Measurements from ENCODE around the gene SYT14. TPM values are rescaled to one million over a fixed set of nuclear protein-coding genes. Genes with fewer than 3 reads are reported as not detected.

The SYT14 gene
- total and polyA plus RNA-seq, 4 experiments from 2014 or later = not detected

DNA sequence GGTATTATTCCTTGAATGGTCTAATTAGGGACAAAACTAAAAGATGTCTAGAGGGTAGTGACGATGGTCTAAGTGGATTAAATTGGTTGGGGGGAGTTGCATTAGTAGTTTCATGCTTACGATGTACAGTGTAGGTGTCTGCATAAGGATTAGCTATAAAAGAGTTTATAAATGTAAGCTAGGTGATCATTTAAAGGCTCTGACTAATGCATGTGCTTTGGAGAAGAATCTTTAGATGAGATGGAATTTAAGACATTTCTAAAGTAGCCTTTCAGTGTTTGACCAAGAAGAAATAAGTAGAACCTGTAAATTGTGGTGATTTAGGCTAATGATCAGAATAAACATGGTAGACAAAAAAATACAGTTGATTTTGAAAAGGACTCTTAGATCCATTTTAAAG is 7.4 kb downstream of the SYT14 start:
- H3K4me3 ChIP-seq (ENCODE audit: low read length in 2 of 2) = no peak overlapping the region
- ChIA-PET POLR2A (ENCODE audit: partially characterized antibody) (no interaction called here), CTCF (ENCODE audit: partially characterized antibody) (interaction anchor here (0.5 kb wide), 1 partner anchor 10 kb away, joined by 3 read pairs; no protein-coding TSS in a partner anchor)
- no peaks in the 10 kb centered on the region for H3K9me3 ChIP-seq (ENCODE audit: control insufficient read depth in 1 of 2, low read length in 2 of 2)
- H3K4me1 Mint-ChIP-seq = no peaks in the 10 kb centered on the region
- peaks cover 0 to 3% (median 0%) of the 10 kb centered on the region in 8 donors for H3K9me3 Mint-ChIP-seq
- peaks cover 19 to 20% of the 10 kb centered on the region in 2 donors for H3K27me3 Mint-ChIP-seq
- intact Hi-C loops (cut with micrococcal nuclease) = no loop called here
- H3K4me3 Mint-ChIP-seq = no peak overlapping the region
- no peak overlapping the region for H3K27ac ChIP-seq (ENCODE audit: low read depth, low read length)
- DNase-seq = no peak
- H3K27me3 ChIP-seq (ENCODE audit: insufficient read depth, low read length) = no peaks in the 10 kb centered on the region
- no peaks in the 10 kb centered on the region for H3K36me3 ChIP-seq (ENCODE audit: insufficient read depth, low read length)
- no peaks in the 10 kb centered on the region for H3K4me1 ChIP-seq (ENCODE audit: insufficient read depth, low read length)
- H3K27ac Mint-ChIP-seq = no peak overlapping the region
- no peaks in the 10 kb centered on the region for H3K36me3 Mint-ChIP-seq

DNA sequence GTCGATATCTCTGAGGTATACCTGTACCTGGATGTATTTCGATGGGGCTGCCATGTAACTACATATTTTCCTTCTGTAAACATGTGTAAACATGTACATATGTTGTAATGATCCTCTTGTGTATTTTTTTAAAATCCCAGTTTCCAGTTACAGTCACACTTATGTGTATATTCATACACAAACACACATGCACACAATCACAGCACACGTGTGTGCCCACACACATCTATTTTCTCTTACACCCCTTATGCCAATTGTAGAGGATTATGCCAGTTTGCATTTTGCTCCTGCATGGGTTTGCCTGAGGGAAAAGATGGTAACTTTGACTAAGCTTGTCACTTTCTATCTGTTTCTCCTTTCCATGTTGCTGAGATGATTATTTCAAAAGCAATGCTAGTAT is 10.1 kb downstream of the SYT14 start:
- Histone ChIP-seq H3K4me3 (ENCODE audit: low read length in 2 of 2) (no peak overlapping the region), H3K27ac (ENCODE audit: low read depth, low read length) (no peak overlapping the region), H3K9me3 (ENCODE audit: control insufficient read depth in 1 of 2, low read length in 2 of 2) (no peaks in the 10 kb centered on the region), H3K36me3 (ENCODE audit: insufficient read depth, low read length) (no peaks in the 10 kb centered on the region), H3K4me1 (ENCODE audit: insufficient read depth, low read length) (no peaks in the 10 kb centered on the region), H3K27me3 (ENCODE audit: insufficient read depth, low read length) (no peaks in the 10 kb centered on the region)
- ChIA-PET POLR2A (ENCODE audit: partially characterized antibody) (no interaction called here), CTCF (ENCODE audit: partially characterized antibody) (no interaction called here)
- Mint-ChIP-seq H3K36me3 (no peaks in the 10 kb centered on the region), H3K4me3 (no peak overlapping the region), H3K27ac (no peak overlapping the region), H3K9me3 (peaks cover 0 to 1% (median 0%) of the 10 kb centered on the region in 8 donors), H3K4me1 (no peaks in the 10 kb centered on the region), H3K27me3 (peaks cover 5 to 7% of the 10 kb centered on the region in 2 donors)
- no peak for DNase-seq
- intact Hi-C loops (cut with micrococcal nuclease) = no loop called here

DNA sequence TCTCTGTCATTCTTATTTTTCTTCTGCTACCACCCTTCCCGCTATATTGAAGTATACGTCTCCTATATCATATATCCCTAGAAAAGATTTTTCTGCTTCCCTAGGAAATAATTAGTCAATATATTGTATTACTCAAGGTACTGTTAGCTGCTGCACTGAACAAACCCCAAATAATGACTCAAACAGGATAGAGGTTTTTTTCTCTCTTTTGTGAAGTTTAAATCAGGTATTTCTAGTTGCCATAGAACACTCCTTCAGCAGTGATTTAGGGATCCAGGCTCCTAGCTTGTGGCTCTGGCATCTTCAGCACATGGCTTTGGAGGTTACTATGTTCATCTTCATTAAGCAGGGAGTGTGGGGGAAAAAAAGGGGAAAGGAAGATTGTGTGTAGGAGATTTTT is 18.1 kb downstream of the SYT14 start:
- DNase-seq = no peak
- no peaks in the 10 kb centered on the region for H3K36me3 Mint-ChIP-seq
- no peaks in the 10 kb centered on the region for H3K9me3 ChIP-seq (ENCODE audit: control insufficient read depth in 1 of 2, low read length in 2 of 2)

DNA sequence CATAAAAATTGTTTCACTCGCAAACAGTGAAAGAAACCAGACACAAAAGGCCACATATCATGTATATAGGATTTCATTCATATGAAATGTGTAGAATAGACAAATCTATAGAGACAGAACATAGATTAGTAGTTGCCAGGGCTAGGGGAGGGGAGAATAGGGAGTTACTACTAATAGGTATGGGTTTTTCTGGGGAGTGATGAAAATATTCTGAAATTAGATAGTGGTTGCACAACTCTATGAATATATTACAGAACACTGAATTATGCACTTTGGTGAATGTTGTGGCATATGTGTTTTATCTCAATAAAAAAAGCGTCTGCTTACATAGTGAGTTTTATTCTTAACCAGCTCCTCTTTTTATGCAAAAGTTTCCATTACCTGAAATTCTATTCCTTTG is 21.6 kb downstream of the SYT14 start:
- Mint-ChIP-seq H3K27ac (no peak overlapping the region), H3K4me3 (no peak overlapping the region), H3K36me3 (no peaks in the 10 kb centered on the region), H3K9me3 (peaks cover 0 to 2% (median 0%) of the 10 kb centered on the region in 8 donors), H3K27me3 (peaks cover 14 to 15% of the 10 kb centered on the region in 2 donors), H3K4me1 (no peaks in the 10 kb centered on the region)
- ChIA-PET CTCF (ENCODE audit: partially characterized antibody) (no interaction called here), POLR2A (ENCODE audit: partially characterized antibody) (no interaction called here)
- DNase-seq = no peak
- Histone ChIP-seq H3K36me3 (ENCODE audit: insufficient read depth, low read length) (no peaks in the 10 kb centered on the region), H3K4me1 (ENCODE audit: insufficient read depth, low read length) (no peaks in the 10 kb centered on the region), H3K27ac (ENCODE audit: low read depth, low read length) (no peak overlapping the region), H3K27me3 (ENCODE audit: insufficient read depth, low read length) (no peaks in the 10 kb centered on the region), H3K4me3 (ENCODE audit: low read length in 2 of 2) (no peak overlapping the region), H3K9me3 (ENCODE audit: control insufficient read depth in 1 of 2, low read length in 2 of 2) (no peaks in the 10 kb centered on the region)
- intact Hi-C loops (cut with micrococcal nuclease) = no loop called here

More for the DNA sequence above, 18.1 kb downstream of the SYT14 start:
- no peaks in the 10 kb centered on the region for H3K36me3 ChIP-seq (ENCODE audit: insufficient read depth, low read length)
- H3K4me1 ChIP-seq (ENCODE audit: insufficient read depth, low read length) = no peaks in the 10 kb centered on the region
- no peak overlapping the region for H3K4me3 Mint-ChIP-seq
- ChIA-PET CTCF (ENCODE audit: partially characterized antibody) (no interaction called here), POLR2A (ENCODE audit: partially characterized antibody) (no interaction called here)
- no peak overlapping the region for H3K27ac ChIP-seq (ENCODE audit: low read depth, low read length)
- H3K4me1 Mint-ChIP-seq = no peaks in the 10 kb centered on the region
- H3K27me3 ChIP-seq (ENCODE audit: insufficient read depth, low read length) = no peaks in the 10 kb centered on the region
- H3K4me3 ChIP-seq (ENCODE audit: low read length in 2 of 2) = no peak overlapping the region
- no peak overlapping the region for H3K27ac Mint-ChIP-seq
- H3K9me3 Mint-ChIP-seq = peaks cover 0 to 3% (median 0%) of the 10 kb centered on the region in 8 donors
- peaks cover 14% of the 10 kb centered on the region in 2 donors for H3K27me3 Mint-ChIP-seq
- intact Hi-C loops (cut with micrococcal nuclease) = no loop called here

DNA sequence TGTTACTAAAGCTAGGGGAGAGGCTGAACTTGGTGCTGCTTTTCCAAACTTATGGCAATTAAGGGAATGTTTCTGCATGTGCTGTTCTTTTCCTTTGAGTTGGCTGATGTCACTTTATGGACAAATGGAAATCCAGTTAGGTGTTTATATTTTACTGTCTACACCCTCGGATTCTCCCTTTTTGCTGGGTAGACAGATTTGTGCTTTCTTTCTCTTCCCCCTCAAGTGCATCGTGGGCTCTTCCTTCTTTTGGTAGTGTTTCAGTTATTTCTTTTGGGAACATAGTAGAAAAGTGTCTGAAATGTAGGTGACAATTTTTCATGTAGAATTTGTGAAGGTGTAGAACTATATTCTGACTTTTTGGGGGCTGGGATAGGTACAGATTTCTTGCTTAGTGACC is 22.9 kb downstream of the SYT14 start:
- Mint-ChIP-seq H3K36me3 (no peaks in the 10 kb centered on the region), H3K27me3 (peaks cover 9 to 12% of the 10 kb centered on the region in 2 donors), H3K4me3 (no peak overlapping the region), H3K27ac (no peak overlapping the region), H3K4me1 (no peaks in the 10 kb centered on the region), H3K9me3 (no peaks in the 10 kb centered on the region)
- H3K4me3 ChIP-seq (ENCODE audit: low read length in 2 of 2) = no peak overlapping the region
- H3K36me3 ChIP-seq (ENCODE audit: insufficient read depth, low read length) = no peaks in the 10 kb centered on the region
- intact Hi-C loops (cut with micrococcal nuclease) = no loop called here
- H3K27me3 ChIP-seq (ENCODE audit: insufficient read depth, low read length) = no peaks in the 10 kb centered on the region
- H3K9me3 ChIP-seq (ENCODE audit: control insufficient read depth in 1 of 2, low read length in 2 of 2) = no peaks in the 10 kb centered on the region
- no peak for DNase-seq
- CTCF ChIA-PET (ENCODE audit: partially characterized antibody) = no interaction called here
- POLR2A ChIA-PET (ENCODE audit: partially characterized antibody) = no interaction called here
- H3K27ac ChIP-seq (ENCODE audit: low read depth, low read length) = no peak overlapping the region
- H3K4me1 ChIP-seq (ENCODE audit: insufficient read depth, low read length) = no peaks in the 10 kb centered on the region

DNA sequence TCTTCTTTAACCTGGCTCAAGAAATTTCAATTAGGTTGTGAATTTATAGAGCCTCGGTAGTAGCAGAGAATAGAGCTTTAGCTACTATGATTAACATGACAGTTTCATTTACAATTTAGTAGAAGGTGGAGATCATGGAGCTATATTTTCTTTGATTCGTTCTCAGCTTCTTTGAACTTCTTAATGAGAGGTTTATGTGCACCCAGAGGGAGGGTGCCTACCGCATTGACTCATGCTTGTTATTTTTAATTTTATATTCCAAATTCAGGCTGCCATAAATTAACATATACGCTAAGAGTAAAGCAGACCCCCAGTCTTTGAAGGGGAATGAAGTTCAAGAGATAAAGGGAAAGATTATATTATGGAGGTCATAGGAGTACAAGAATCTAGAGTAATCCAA is 24.4 kb downstream of the SYT14 start:
- H3K36me3 Mint-ChIP-seq = no peaks in the 10 kb centered on the region
- DNase-seq = no peak
- Histone ChIP-seq H3K27ac (ENCODE audit: low read depth, low read length) (no peak overlapping the region), H3K27me3 (ENCODE audit: insufficient read depth, low read length) (no peaks in the 10 kb centered on the region), H3K9me3 (ENCODE audit: control insufficient read depth in 1 of 2, low read length in 2 of 2) (no peaks in the 10 kb centered on the region), H3K4me3 (ENCODE audit: low read length in 2 of 2) (no peak overlapping the region), H3K4me1 (ENCODE audit: insufficient read depth, low read length) (no peaks in the 10 kb centered on the region), H3K36me3 (ENCODE audit: insufficient read depth, low read length) (no peaks in the 10 kb centered on the region)
- no peak overlapping the region for H3K27ac Mint-ChIP-seq
- H3K27me3 Mint-ChIP-seq = peaks cover 5 to 12% of the 10 kb centered on the region in 2 donors
- intact Hi-C loops (cut with micrococcal nuclease) = no loop called here
- H3K4me3 Mint-ChIP-seq = no peak overlapping the region
- no peaks in the 10 kb centered on the region for H3K4me1 Mint-ChIP-seq
- CTCF ChIA-PET (ENCODE audit: partially characterized antibody) = no interaction called here
- POLR2A ChIA-PET (ENCODE audit: partially characterized antibody) = no interaction called here
- H3K9me3 Mint-ChIP-seq = no peaks in the 10 kb centered on the region

DNA sequence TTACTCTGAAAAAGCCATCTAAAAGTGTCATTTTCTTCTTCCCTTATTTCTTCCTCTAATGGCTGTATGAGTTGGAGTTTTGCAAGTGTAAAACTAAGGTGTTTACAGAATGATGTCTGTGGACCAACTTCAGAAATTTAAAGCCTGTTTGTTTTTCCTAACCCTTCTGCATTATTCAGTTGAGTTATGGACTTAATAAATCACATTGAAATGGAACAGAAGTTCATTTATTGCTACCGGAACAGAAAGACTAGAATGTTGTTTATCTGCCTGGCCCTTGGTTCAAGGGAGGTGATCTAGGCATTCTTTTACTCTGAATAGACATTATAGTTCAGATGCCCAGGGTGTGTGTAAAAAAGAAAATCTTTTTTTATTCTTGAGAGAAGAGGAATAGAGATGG is 24.8 kb downstream of the SYT14 start:
- no peak overlapping the region for H3K27ac ChIP-seq (ENCODE audit: low read depth, low read length)
- no peaks in the 10 kb centered on the region for H3K4me1 ChIP-seq (ENCODE audit: insufficient read depth, low read length)
- no peak overlapping the region for H3K4me3 ChIP-seq (ENCODE audit: low read length in 2 of 2)
- H3K27me3 ChIP-seq (ENCODE audit: insufficient read depth, low read length) = no peaks in the 10 kb centered on the region
- Mint-ChIP-seq H3K36me3 (no peaks in the 10 kb centered on the region), H3K4me1 (no peaks in the 10 kb centered on the region), H3K4me3 (no peak overlapping the region), H3K9me3 (no peaks in the 10 kb centered on the region), H3K27ac (no peak overlapping the region), H3K27me3 (peaks cover 5 to 8% of the 10 kb centered on the region in 2 donors)
- ChIA-PET POLR2A (ENCODE audit: partially characterized antibody) (no interaction called here), CTCF (ENCODE audit: partially characterized antibody) (no interaction called here)
- H3K36me3 ChIP-seq (ENCODE audit: insufficient read depth, low read length) = no peaks in the 10 kb centered on the region
- no peaks in the 10 kb centered on the region for H3K9me3 ChIP-seq (ENCODE audit: control insufficient read depth in 1 of 2, low read length in 2 of 2)
- no peak for DNase-seq
- intact Hi-C loops (cut with micrococcal nuclease) = no loop called here

DNA sequence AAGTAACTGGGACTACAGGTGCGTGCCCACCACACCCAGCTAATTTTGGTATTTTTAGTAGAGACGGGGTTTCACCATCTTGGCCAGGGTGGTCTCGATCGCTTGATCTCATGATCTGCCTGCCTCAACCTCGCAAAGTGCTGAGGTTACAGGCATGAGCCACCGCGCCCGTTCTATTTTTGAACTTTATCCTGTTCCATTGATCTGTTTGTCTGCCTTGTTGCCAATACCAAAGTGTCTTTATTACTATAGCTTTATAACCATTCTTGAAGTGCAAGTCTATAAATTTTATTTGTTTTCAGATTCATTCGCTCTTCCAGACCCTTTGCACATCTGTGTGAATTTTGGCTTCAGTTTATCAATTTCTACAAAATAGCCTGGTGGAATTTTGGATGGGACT is 28.0 kb downstream of the SYT14 start:
- no peak overlapping the region for H3K27ac Mint-ChIP-seq
- Histone ChIP-seq H3K27ac (ENCODE audit: low read depth, low read length) (no peak overlapping the region), H3K36me3 (ENCODE audit: insufficient read depth, low read length) (no peaks in the 10 kb centered on the region), H3K4me1 (ENCODE audit: insufficient read depth, low read length) (no peaks in the 10 kb centered on the region), H3K4me3 (ENCODE audit: low read length in 2 of 2) (no peak overlapping the region), H3K9me3 (ENCODE audit: control insufficient read depth in 1 of 2, low read length in 2 of 2) (no peaks in the 10 kb centered on the region), H3K27me3 (ENCODE audit: insufficient read depth, low read length) (no peaks in the 10 kb centered on the region)
- DNase-seq = no peak
- no peaks in the 10 kb centered on the region for H3K36me3 Mint-ChIP-seq
- no peak overlapping the region for H3K4me3 Mint-ChIP-seq
- POLR2A ChIA-PET (ENCODE audit: partially characterized antibody) = no interaction called here
- H3K27me3 Mint-ChIP-seq = peaks cover 1 to 7% of the 10 kb centered on the region in 2 donors
- intact Hi-C loops (cut with micrococcal nuclease) = no loop called here
- CTCF ChIA-PET (ENCODE audit: partially characterized antibody) = no interaction called here
- peaks cover 0 to 6% (median 1%) of the 10 kb centered on the region in 8 donors for H3K9me3 Mint-ChIP-seq
- no peaks in the 10 kb centered on the region for H3K4me1 Mint-ChIP-seq
